ENCODE measurements around the gene ADCY2. TPM values are rescaled to one million over a fixed set of nuclear protein-coding genes. Genes with fewer than 3 reads are reported as not detected.

The ADCY2 gene
- total RNA-seq, 1 donor from 2014 or later, result 1.5 TPM

DNA sequence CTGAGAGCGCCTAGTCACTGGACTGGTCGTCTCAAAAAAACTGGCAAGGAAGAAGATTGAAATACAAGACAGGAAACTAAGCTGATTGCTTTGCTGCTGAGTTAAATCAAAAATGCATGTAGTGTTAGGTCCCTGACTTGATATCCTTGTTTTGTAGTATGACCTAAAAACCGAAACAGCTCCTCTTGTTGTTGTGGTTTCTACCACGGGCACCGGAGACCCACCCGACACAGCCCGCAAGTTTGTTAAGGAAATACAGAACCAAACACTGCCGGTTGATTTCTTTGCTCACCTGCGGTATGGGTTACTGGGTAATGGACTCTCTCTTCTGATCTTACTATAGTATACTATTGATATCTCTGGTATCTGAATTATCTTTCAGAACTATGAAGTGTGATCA is 477.3 kb downstream of the ADCY2 start:
- Mint-ChIP-seq H3K9me3 (ENCODE audit: unreplicated experiment) (no peaks in the 10 kb centered on the region), H3K4me1 (ENCODE audit: unreplicated experiment) (peaks cover 12% of the 10 kb centered on the region), H3K4me3 (ENCODE audit: unreplicated experiment) (no peak overlapping the region), H3K27ac (ENCODE audit: unreplicated experiment) (no peak overlapping the region), H3K27me3 (ENCODE audit: unreplicated experiment) (peaks cover 5% of the 10 kb centered on the region), H3K36me3 (ENCODE audit: low read depth, unreplicated experiment) (peaks cover 11% of the 10 kb centered on the region)
- TF ChIP-seq, protein P1, sequence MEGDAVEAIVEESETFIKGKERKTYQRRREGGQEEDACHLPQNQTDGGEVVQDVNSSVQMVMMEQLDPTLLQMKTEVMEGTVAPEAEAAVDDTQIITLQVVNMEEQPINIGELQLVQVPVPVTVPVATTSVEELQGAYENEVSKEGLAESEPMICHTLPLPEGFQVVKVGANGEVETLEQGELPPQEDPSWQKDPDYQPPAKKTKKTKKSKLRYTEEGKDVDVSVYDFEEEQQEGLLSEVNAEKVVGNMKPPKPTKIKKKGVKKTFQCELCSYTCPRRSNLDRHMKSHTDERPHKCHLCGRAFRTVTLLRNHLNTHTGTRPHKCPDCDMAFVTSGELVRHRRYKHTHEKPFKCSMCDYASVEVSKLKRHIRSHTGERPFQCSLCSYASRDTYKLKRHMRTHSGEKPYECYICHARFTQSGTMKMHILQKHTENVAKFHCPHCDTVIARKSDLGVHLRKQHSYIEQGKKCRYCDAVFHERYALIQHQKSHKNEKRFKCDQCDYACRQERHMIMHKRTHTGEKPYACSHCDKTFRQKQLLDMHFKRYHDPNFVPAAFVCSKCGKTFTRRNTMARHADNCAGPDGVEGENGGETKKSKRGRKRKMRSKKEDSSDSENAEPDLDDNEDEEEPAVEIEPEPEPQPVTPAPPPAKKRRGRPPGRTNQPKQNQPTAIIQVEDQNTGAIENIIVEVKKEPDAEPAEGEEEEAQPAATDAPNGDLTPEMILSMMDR (IDR thresholded peaks at IDR 0.05; ENCODE audit: unreplicated experiment), result no peak
- no peak for DNase-seq (ENCODE audit: low spot score)

DNA sequence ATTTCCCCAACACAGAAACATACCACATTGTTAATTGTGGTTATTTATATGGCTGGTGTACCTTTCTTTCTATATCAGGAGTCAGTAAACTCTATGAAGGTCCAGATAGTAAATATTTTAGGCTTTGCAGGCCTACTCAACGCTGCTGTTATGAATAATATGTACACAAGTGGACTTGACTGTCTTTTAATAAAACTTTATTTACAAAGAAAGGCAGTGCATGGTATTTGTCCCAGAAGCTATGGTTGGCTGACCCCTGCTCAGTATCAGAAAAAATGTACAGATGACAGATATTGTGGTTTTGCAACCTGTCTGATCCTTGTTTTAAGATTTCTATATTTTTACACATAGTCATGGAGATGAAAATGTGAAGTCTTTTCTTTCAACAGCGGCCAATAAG is 478.7 kb downstream of the ADCY2 start:
- Mint-ChIP-seq H3K9me3 (ENCODE audit: unreplicated experiment) (no peaks in the 10 kb centered on the region), H3K4me1 (ENCODE audit: unreplicated experiment) (peaks cover 7% of the 10 kb centered on the region), H3K27ac (ENCODE audit: unreplicated experiment) (no peak overlapping the region), H3K27me3 (ENCODE audit: unreplicated experiment) (peaks cover 4% of the 10 kb centered on the region), H3K36me3 (ENCODE audit: low read depth, unreplicated experiment) (peaks cover 18% of the 10 kb centered on the region), H3K4me3 (ENCODE audit: unreplicated experiment) (no peak overlapping the region)
- TF ChIP-seq, protein P1 (IDR thresholded peaks at IDR 0.05; ENCODE audit: unreplicated experiment), result no peak
- no peak for DNase-seq (ENCODE audit: low spot score)

DNA sequence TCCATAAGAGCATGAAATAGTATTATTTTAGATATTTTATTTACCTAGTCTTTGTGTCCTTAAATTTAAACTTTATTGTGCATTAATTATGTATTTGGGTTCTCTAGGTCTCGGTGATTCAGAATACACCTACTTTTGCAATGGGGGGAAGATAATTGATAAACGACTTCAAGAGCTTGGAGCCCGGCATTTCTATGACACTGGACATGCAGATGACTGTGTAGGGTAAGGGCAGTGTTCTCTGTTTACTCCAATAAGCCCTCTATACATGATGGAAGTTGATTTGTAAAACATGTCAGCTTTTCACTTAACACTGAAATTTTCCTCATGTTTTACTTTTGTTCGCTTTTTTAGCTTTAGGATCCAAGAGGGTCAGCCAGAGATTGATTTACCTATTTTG is 479.2 kb downstream of the ADCY2 start:
- Mint-ChIP-seq H3K4me1 (ENCODE audit: unreplicated experiment) (peaks cover 4% of the 10 kb centered on the region), H3K27me3 (ENCODE audit: unreplicated experiment) (peaks cover 2% of the 10 kb centered on the region), H3K27ac (ENCODE audit: unreplicated experiment) (no peak overlapping the region), H3K9me3 (ENCODE audit: unreplicated experiment) (no peaks in the 10 kb centered on the region), H3K4me3 (ENCODE audit: unreplicated experiment) (no peak overlapping the region), H3K36me3 (ENCODE audit: low read depth, unreplicated experiment) (peaks cover 19% of the 10 kb centered on the region)
- DNase-seq (ENCODE audit: low spot score), result no peak
- TF ChIP-seq, protein P1 (IDR thresholded peaks at IDR 0.05; ENCODE audit: unreplicated experiment), result no peak

DNA sequence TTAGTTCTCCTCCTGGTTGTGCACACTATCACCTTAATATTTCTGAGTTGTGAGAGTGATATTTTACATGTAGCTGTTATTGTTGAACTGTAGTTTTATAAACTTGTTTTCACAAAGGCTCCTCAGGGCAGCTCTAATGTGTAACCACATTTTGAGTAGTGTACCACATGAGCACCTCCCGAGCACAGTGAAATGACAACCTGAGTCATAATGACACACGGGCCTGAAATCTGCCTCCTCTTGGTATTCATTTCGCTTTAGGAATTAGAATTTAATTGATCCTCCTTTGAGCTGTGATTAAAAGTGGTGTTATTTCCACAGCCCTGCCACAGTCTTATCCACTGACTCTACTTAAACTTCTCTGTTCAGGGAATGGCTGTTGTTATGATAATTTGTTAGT is 480.9 kb downstream of the ADCY2 start:
- TF ChIP-seq, protein P1 (IDR thresholded peaks at IDR 0.05; ENCODE audit: unreplicated experiment), result no peak
- Mint-ChIP-seq H3K4me3 (ENCODE audit: unreplicated experiment) (no peak overlapping the region), H3K27ac (ENCODE audit: unreplicated experiment) (no peak overlapping the region), H3K9me3 (ENCODE audit: unreplicated experiment) (no peaks in the 10 kb centered on the region), H3K27me3 (ENCODE audit: unreplicated experiment) (peaks cover 6% of the 10 kb centered on the region), H3K4me1 (ENCODE audit: unreplicated experiment) (peaks cover 4% of the 10 kb centered on the region), H3K36me3 (ENCODE audit: low read depth, unreplicated experiment) (peaks cover 23% of the 10 kb centered on the region)
- no peak for DNase-seq (ENCODE audit: low spot score)

DNA sequence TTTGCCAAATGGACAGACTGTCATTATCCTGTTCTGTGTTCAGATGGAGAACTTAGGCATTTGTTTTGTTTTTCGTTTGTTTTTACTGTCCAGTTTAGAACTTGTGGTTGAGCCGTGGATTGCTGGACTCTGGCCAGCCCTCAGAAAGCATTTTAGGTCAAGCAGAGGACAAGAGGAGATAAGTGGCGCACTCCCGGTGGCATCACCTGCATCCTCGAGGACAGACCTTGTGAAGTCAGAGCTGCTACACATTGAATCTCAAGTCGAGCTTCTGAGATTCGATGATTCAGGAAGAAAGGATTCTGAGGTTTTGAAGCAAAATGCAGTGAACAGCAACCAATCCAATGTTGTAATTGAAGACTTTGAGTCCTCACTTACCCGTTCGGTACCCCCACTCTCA is 481.9 kb downstream of the ADCY2 start:
- Mint-ChIP-seq H3K27ac (ENCODE audit: unreplicated experiment) (no peak overlapping the region), H3K36me3 (ENCODE audit: low read depth, unreplicated experiment) (peaks cover 25% of the 10 kb centered on the region), H3K27me3 (ENCODE audit: unreplicated experiment) (peaks cover 6% of the 10 kb centered on the region), H3K9me3 (ENCODE audit: unreplicated experiment) (no peaks in the 10 kb centered on the region), H3K4me3 (ENCODE audit: unreplicated experiment) (no peak overlapping the region), H3K4me1 (ENCODE audit: unreplicated experiment) (peaks cover 2% of the 10 kb centered on the region)
- no peak for DNase-seq (ENCODE audit: low spot score)
- TF ChIP-seq, protein P1 (IDR thresholded peaks at IDR 0.05; ENCODE audit: unreplicated experiment), result no peak

All from endothelial cell (in vitro differentiated cells).